SU-DHL-6 (cell line): ENCODE measurements around the gene ERVFRD-1.

ENCODE experiments used
- H2AFZ ChIP-seq: fragments of 200-600 bp; sonication (generic); 2 replicates; pipeline ENCODE4 v1.6.1; 2014; ENCODE audit warnings: low read depth, mild to moderate bottlenecking, moderate library complexity, mixed read lengths, antibody characterized with exemption, low read length; ENCODE audit not compliant: severe bottlenecking
- H3F3A ChIP-seq: fragments of 200-600 bp; shearing (Covaris generic); 2 replicates; pipeline ENCODE4 v1.6.0; 2016; ENCODE audit warnings: antibody characterized with exemption, mild to moderate bottlenecking; ENCODE audit not compliant: insufficient read depth
- H3K27ac ChIP-seq: fragments of 200-600 bp; sonication (generic); 2 replicates; pipeline ENCODE4 v1.5.1; 2016; ENCODE audit warnings: low read depth, mild to moderate bottlenecking, low read length, moderate library complexity, mixed read lengths
- H3K27me3 ChIP-seq: fragments of 200-600 bp; sonication (generic), shearing (Covaris generic); 2 replicates; pipeline ENCODE4 v1.6.0; 2014; ENCODE audit warnings: mild to moderate bottlenecking, low read length
- H3K36me3 ChIP-seq: fragments of 200-600 bp; sonication (generic); 2 replicates; pipeline ENCODE4 v1.6.1; 2014; ENCODE audit warnings: mild to moderate bottlenecking, low read length, mixed read lengths
- H3K4me2 ChIP-seq: fragments of 300-600, 200-600 bp; shearing (Covaris generic), sonication (generic); 2 replicates; pipeline ENCODE4 v1.6.0; 2014; ENCODE audit warnings: low read length, low read depth, mild to moderate bottlenecking; ENCODE audit not compliant: poor library complexity, severe bottlenecking
- H3K4me3 ChIP-seq: fragments of 200-600 bp; sonication (generic); 2 replicates; pipeline ENCODE4 v1.5.1; 2014; ENCODE audit warnings: antibody characterized with exemption, low read length, mild to moderate bottlenecking, mixed read lengths; ENCODE audit not compliant: insufficient read depth, poor library complexity, severe bottlenecking
- H3K79me2 ChIP-seq: fragments of 200-600 bp; sonication (generic); 2 replicates; pipeline ENCODE4 v1.6.1; 2014; ENCODE audit warnings: mild to moderate bottlenecking, low read length, moderate library complexity; ENCODE audit not compliant: insufficient read depth
- H3K9ac ChIP-seq: fragments of 200-600 bp; sonication (generic); 2 replicates; pipeline ENCODE4 v1.7.0; 2014; ENCODE audit warnings: mild to moderate bottlenecking, low read length
- H3K9me2 ChIP-seq: fragments of 200-600 bp; sonication (generic); replicated peaks from 2 replicates; pipeline ENCODE4 v1.6.1; 2014; ENCODE audit warnings: low read length; ENCODE audit not compliant: insufficient read depth
- H3K9me3 ChIP-seq: fragments of 200-600 bp; sonication (generic); 2 replicates; pipeline ENCODE4 v1.6.1; 2014; ENCODE audit warnings: low read length, mixed read lengths; ENCODE audit not compliant: insufficient read depth
- H4K20me1 ChIP-seq: fragments of 200-600 bp; sonication (generic); 2 replicates; pipeline ENCODE4 v1.6.1; 2014; ENCODE audit warnings: low read depth, mild to moderate bottlenecking, antibody characterized with exemption, low read length, moderate library complexity, mixed read lengths
- EZH2phosphoT487 ChIP-seq: fragments of 200-600 bp; sonication (generic), shearing (Covaris generic); conservative IDR thresholded peaks from 2 replicates; pipeline ENCODE4 v1.6.1; 2018; ENCODE audit warnings: mild to moderate bottlenecking, antibody characterized with exemption, low read length, moderate library complexity, mixed read lengths
- TF ChIP-seq, protein P1 (sequence below): fragments of 200-600 bp; sonication (generic); IDR thresholded peaks from one replicate; pipeline ENCODE4 v1.5.1; 2017; ENCODE audit warnings: antibody characterized with exemption, mild to moderate bottlenecking, low read length, moderate library complexity; ENCODE audit not compliant: insufficient read depth, poor library complexity, severe bottlenecking

ERVFRD-1 gene

DNA sequence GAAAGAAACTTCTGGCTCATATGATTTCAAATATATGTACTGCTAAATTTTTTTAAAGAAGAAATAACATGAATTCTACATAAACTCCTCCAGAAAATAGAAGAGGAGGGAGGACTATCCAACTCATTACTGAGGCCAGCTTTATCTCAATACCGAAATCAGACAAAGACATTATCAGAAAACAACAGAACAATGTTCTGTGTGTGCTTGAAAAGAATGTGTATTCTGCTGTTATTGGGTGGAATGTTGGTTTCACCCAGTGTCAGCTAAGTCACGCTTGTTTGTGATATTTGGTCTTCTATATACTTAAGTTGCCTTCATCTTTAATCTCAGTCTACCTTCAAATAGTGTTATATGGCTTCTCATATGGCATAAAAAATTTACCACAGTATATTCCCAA, 48.8 kb downstream of the ERVFRD-1 start:
- H3K27me3 ChIP-seq: no peaks in the 10 kb centered on the region
- H3K9ac ChIP-seq: no peak overlapping the region
- no peak for TF ChIP-seq EZH2phosphoT487
- TF ChIP-seq, protein P1, sequence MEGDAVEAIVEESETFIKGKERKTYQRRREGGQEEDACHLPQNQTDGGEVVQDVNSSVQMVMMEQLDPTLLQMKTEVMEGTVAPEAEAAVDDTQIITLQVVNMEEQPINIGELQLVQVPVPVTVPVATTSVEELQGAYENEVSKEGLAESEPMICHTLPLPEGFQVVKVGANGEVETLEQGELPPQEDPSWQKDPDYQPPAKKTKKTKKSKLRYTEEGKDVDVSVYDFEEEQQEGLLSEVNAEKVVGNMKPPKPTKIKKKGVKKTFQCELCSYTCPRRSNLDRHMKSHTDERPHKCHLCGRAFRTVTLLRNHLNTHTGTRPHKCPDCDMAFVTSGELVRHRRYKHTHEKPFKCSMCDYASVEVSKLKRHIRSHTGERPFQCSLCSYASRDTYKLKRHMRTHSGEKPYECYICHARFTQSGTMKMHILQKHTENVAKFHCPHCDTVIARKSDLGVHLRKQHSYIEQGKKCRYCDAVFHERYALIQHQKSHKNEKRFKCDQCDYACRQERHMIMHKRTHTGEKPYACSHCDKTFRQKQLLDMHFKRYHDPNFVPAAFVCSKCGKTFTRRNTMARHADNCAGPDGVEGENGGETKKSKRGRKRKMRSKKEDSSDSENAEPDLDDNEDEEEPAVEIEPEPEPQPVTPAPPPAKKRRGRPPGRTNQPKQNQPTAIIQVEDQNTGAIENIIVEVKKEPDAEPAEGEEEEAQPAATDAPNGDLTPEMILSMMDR: no peak
- H4K20me1 ChIP-seq: no peaks in the 10 kb centered on the region
- H3K36me3 ChIP-seq: no peaks in the 10 kb centered on the region
- H3K27ac ChIP-seq: no peak overlapping the region
- H3K79me2 ChIP-seq: no peaks in the 10 kb centered on the region
- H3K4me2 ChIP-seq: no peak overlapping the region
- H3K9me2 ChIP-seq: no peaks in the 10 kb centered on the region
- H3F3A ChIP-seq: no peaks in the 10 kb centered on the region
- no peak overlapping the region for H3K4me3 ChIP-seq
- no peak overlapping the region for H2AFZ ChIP-seq
- H3K9me3 ChIP-seq: no peaks in the 10 kb centered on the region

DNA sequence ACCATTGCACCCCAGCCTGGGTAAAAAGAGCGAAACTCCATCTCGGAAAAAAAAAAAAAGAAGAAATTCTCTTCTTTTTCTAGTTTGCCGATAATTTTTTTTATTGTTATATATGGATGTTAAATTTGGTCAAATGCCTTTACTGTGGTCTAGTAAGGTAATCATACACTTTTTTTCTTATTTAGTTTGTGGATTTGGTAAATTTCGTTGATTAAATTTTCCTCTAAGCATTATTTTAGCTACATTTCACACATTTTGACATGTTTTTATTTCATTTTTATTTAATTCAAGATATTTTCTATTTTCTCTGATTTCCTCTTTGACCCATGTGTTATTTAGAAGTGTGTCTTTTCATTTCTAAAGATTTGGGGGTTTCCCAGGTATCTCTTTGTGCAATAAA, 49.4 kb downstream of the ERVFRD-1 start:
- H3K9me3 ChIP-seq: no peaks in the 10 kb centered on the region
- H3K9ac ChIP-seq: no peak overlapping the region
- H3K27ac ChIP-seq: no peak overlapping the region
- H3K4me3 ChIP-seq: no peak overlapping the region
- H2AFZ ChIP-seq: no peak overlapping the region
- no peaks in the 10 kb centered on the region for H4K20me1 ChIP-seq
- no peaks in the 10 kb centered on the region for H3K79me2 ChIP-seq
- H3F3A ChIP-seq: no peaks in the 10 kb centered on the region
- no peaks in the 10 kb centered on the region for H3K36me3 ChIP-seq
- TF ChIP-seq, protein P1: no peak
- no peak for TF ChIP-seq EZH2phosphoT487
- H3K4me2 ChIP-seq: no peak overlapping the region
- H3K9me2 ChIP-seq: no peaks in the 10 kb centered on the region
- no peaks in the 10 kb centered on the region for H3K27me3 ChIP-seq

DNA sequence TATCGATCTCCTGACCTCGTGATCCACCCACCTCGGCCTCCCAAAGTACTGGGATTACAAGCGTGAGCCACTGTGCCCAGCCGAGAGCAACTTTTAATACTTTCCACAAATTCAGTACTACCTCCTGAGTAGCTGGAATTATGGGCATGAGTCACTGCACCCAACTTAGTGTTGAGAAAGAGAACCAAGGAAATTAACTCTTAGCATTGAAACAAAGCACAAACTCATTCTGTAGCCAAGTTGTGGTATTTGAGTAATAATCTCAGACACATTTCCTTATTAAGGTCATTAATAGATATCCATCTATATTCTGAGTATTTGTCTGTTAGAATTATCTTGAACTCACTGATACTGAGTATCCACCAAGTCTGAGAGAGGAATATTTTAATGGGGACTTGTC, 53.1 kb downstream of the ERVFRD-1 start:
- no peak overlapping the region for H3K27ac ChIP-seq

More for the DNA sequence above, 53.1 kb downstream of the ERVFRD-1 start:
- no peaks in the 10 kb centered on the region for H3K79me2 ChIP-seq
- TF ChIP-seq, protein P1: no peak
- TF ChIP-seq EZH2phosphoT487: no peak
- H3K4me3 ChIP-seq: no peak overlapping the region
- no peaks in the 10 kb centered on the region for H3F3A ChIP-seq
- no peak overlapping the region for H2AFZ ChIP-seq
- H3K4me2 ChIP-seq: no peak overlapping the region
- H4K20me1 ChIP-seq: no peaks in the 10 kb centered on the region
- H3K27me3 ChIP-seq: no peaks in the 10 kb centered on the region
- no peak overlapping the region for H3K9ac ChIP-seq
- no peaks in the 10 kb centered on the region for H3K9me2 ChIP-seq
- H3K36me3 ChIP-seq: no peaks in the 10 kb centered on the region
- no peaks in the 10 kb centered on the region for H3K9me3 ChIP-seq
